HL-60 (cell line): Measurements from ENCODE around the gene PTP4A2.

Experiments
- TF ChIP-seq, protein P1 (sequence below): IDR thresholded peaks from one replicate; pipeline ENCODE4 v1.5.1; 2011; ENCODE audit warnings: low read length, control low read depth, inconsistent platforms; ENCODE audit not compliant: insufficient read depth
- TF ChIP-seq, protein P2 (sequence below): IDR thresholded peaks from 2 replicates; pipeline ENCODE4 v1.6.1; 2012; ENCODE audit warnings: low read depth; ENCODE audit not compliant: insufficient replicate concordance

DNA sequence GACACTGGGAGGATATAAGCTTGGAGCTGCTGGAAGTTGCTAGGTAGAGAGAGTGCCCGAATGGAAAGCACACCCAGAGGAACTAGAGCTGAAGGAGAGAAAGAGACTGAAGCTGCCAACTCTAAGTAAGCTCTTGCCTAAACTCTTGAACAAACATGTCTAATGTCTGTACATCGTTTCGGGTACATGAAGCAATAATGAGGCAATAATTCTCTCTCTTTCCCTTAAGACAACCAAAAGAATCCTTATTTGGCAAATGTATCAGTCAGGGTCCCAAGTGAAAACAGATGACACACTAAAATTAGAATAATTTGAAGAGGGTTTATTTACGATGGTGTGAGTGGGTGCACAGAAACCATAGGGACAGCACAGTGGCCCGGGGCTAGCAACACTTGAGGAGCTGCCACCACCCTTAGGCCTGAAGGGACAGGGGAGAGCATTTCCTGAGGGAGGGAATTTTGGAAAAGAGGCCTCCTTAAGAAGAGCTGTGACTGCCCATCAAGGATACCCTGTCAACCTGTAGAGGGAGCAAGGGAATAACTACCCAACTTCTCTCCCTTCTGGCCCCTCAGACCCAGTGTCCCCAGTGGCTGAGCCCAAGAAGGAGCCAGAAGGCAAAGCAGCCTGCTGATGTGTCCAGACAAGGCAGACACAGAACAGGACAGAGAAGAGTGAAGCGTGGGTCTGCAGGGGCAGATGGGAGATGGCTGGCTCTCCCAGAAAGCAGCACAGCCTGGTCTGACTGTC, 39.4 kb upstream of the PTP4A2 start:
- TF ChIP-seq, protein P1, sequence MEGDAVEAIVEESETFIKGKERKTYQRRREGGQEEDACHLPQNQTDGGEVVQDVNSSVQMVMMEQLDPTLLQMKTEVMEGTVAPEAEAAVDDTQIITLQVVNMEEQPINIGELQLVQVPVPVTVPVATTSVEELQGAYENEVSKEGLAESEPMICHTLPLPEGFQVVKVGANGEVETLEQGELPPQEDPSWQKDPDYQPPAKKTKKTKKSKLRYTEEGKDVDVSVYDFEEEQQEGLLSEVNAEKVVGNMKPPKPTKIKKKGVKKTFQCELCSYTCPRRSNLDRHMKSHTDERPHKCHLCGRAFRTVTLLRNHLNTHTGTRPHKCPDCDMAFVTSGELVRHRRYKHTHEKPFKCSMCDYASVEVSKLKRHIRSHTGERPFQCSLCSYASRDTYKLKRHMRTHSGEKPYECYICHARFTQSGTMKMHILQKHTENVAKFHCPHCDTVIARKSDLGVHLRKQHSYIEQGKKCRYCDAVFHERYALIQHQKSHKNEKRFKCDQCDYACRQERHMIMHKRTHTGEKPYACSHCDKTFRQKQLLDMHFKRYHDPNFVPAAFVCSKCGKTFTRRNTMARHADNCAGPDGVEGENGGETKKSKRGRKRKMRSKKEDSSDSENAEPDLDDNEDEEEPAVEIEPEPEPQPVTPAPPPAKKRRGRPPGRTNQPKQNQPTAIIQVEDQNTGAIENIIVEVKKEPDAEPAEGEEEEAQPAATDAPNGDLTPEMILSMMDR: peak; percentile 13
- TF ChIP-seq, protein P2, sequence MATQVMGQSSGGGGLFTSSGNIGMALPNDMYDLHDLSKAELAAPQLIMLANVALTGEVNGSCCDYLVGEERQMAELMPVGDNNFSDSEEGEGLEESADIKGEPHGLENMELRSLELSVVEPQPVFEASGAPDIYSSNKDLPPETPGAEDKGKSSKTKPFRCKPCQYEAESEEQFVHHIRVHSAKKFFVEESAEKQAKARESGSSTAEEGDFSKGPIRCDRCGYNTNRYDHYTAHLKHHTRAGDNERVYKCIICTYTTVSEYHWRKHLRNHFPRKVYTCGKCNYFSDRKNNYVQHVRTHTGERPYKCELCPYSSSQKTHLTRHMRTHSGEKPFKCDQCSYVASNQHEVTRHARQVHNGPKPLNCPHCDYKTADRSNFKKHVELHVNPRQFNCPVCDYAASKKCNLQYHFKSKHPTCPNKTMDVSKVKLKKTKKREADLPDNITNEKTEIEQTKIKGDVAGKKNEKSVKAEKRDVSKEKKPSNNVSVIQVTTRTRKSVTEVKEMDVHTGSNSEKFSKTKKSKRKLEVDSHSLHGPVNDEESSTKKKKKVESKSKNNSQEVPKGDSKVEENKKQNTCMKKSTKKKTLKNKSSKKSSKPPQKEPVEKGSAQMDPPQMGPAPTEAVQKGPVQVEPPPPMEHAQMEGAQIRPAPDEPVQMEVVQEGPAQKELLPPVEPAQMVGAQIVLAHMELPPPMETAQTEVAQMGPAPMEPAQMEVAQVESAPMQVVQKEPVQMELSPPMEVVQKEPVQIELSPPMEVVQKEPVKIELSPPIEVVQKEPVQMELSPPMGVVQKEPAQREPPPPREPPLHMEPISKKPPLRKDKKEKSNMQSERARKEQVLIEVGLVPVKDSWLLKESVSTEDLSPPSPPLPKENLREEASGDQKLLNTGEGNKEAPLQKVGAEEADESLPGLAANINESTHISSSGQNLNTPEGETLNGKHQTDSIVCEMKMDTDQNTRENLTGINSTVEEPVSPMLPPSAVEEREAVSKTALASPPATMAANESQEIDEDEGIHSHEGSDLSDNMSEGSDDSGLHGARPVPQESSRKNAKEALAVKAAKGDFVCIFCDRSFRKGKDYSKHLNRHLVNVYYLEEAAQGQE: no peak
